ENCODE results near the gene BLOC1S3.

GRCh38 chr19:45164577-45165335 is 13.8 kb upstream of the BLOC1S3 start:
- no peak for TF ChIP-seq CEBPB (IDR thresholded peaks at IDR 0.05; ENCODE audit: low read depth, low read length)
- TF ChIP-seq CTCF (conservative IDR thresholded peaks at IDR 0.05; ENCODE audit: low read depth, low read length) = no peak
- no peak for TF ChIP-seq POLR2A (IDR thresholded peaks at IDR 0.05; ENCODE audit: low read depth, low read length)
